Omental fat pad (tissue), 4 donors: ENCODE measurements around the gene UPP2. TPM values are rescaled to one million over a fixed set of nuclear protein-coding genes. Genes with fewer than 3 reads are reported as not detected.

Source experiments
- ATAC-seq: fragments of 150-250 bp; one replicate; pipeline ENCODE4 v1.9.1; 2016; ENCODE audit warnings: mild to moderate bottlenecking, moderate library complexity; ENCODE audit not compliant: low FRiP score
- DNase-seq: peaks from one replicate; pipeline ENCODE4 v3.0.0-alpha.2; 2019; ENCODE audit warnings: low spot score
- CTCF ChIP-seq, 3 donors: fragments of 450-650 bp; IDR thresholded peaks; one replicate each; pipeline ENCODE4 v1.5.1; 2016 to 2017; ENCODE audit warnings: antibody characterized with exemption in 3 of 3, mild to moderate bottlenecking in 3 of 3, moderate library complexity in 2 of 3
- total RNA-seq, 4 donors: library from RNA; depleted of rRNA; stranded (reverse); fragments of >200 nt; gene quantifications; one replicate each; pipeline ENCODE4 v1.1.0, GENCODE V29; 2016

UPP2 gene
- total RNA-seq, 4 donors from 2014 or later: not detected

GRCh38 chr2:158116936-158117335, 15.3 kb downstream of the UPP2 start:
- no peak for ATAC-seq
- no peak for TF ChIP-seq CTCF (IDR thresholded peaks at IDR 0.05)

GRCh38 chr2:158120102-158120501, 18.4 kb downstream of the UPP2 start:
- no peak for TF ChIP-seq CTCF (IDR thresholded peaks at IDR 0.05)
- no peak for ATAC-seq

More at GRCh38 chr2:158116936-158117335, 15.3 kb downstream of the UPP2 start:
- DNase-seq: no peak

GRCh38 chr2:158120664-158121641, 19.3 kb downstream of the UPP2 start:
- no peak for DNase-seq
- ATAC-seq: no peak
- TF ChIP-seq CTCF (IDR thresholded peaks at IDR 0.05): no peak

More at GRCh38 chr2:158120102-158120501, 18.4 kb downstream of the UPP2 start:
- no peak for DNase-seq

- DNase-seq: no peak
- no peak for ATAC-seq
- no peak for TF ChIP-seq CTCF (IDR thresholded peaks at IDR 0.05)
Observed at GRCh38 chr2:158124896-158125295, 23.2 kb downstream of the UPP2 start.

- ATAC-seq (no peak), DNase-seq (no peak)
- TF ChIP-seq CTCF (IDR thresholded peaks at IDR 0.05): no peak
Observed at GRCh38 chr2:158125756-158126498, 24.3 kb downstream of the UPP2 start.

- no peak for ATAC-seq
- DNase-seq: no peak
- no peak for TF ChIP-seq CTCF (IDR thresholded peaks at IDR 0.05)
Observed at GRCh38 chr2:158127380-158127804, 25.7 kb downstream of the UPP2 start.
